HG02610 (cell line): ENCODE measurements around the gene TP53I13.
A peak's percentile ranks its signal among the peaks of the same experiment; 100 is the strongest.

ENCODE experiments used
- ATAC-seq: cut with Tn5 transposase; IDR thresholded peaks from one replicate; pipeline ENCODE4 v1.9.1; 2021; ENCODE audit warnings: mild to moderate bottlenecking, moderate library complexity; ENCODE audit not compliant: unreplicated experiment

Gene TP53I13

DNA sequence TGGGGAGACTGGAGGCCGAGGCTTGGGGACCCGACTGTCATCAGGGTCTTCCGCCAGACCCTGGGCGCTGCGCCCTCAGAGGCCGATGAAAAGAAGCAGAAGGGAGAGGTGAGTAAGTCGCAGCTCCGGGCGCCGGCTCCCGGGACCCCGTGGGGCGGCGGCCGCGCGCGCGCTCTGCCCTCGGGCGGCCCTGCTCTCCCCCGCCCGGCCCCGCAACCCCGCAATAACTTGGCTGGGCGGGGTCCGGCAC is 1.3 kb upstream of the TP53I13 start:
- ATAC-seq, result no peak

DNA sequence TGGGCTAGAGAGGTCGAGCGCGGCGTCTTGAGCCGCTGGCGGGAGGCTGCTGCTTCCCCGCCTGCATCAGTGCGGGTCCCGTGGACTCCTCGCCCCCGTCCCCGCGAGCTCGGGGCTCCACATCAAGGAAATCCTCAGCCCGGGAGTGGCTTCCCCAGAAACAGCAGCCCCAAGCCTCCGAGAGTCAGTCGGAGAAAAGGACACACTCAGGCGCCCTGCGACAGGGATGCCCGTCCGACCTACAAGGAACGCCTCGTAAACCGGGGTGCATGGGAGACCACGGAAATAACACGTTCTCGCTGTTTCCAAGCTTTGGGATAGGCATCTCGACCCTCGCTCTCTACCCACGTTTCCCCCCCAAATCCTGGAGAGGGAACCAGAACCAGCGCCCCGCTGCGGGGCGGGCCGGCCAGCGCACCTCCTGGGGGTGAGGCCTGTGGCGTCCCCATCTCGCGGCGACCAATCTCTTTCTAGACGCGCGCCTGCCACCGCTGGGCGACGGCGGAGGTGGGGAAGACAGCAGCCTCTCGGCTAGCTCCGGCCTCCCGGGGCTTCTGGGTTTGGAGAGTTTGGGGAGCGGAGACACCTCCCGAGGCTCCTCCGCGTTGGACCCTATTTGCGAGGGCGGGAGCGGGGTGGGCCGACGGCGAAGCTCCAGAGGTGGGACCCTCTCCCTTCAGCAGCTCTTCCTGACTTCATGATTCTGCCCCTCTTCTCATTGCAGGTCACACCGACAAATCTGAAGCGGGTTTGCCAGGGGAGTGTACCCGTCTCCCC is 759 bp upstream of the TP53I13 start:
- peak; percentile 31 for ATAC-seq

DNA sequence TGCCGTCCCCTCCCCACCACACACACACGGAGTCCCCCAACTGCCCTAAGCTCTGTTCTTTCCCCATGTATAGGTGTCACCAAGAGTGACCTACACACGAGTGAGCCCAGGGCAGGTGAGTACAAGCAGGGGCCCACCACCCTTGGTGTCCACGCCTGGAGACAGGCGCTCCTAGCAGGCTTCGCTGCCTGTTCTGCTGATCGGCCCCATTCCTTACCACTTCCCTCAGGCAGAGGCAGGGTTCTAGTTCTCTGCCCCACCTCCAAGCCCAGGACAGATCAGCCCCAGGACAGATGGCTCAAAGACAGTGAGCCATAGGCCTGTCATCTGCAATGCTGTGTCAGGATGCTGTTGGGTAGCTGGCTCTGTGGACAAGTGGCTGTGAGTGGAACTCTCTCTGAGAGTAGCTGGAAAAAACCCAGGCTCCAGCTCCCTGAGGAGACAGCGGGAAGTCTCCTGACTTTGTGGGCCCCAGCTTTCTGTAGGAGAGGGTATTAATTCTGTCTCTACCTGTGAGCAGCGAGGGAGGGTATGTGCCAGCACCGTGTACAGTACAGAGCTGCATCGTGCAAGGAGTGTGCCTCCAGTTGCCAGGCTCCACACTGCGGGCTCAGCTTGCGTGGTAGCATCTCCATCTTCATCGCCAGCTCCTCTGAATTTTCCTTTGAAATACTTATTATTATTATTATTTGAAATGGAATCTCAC is 897 bp downstream of the TP53I13 start:
- no peak for ATAC-seq

DNA sequence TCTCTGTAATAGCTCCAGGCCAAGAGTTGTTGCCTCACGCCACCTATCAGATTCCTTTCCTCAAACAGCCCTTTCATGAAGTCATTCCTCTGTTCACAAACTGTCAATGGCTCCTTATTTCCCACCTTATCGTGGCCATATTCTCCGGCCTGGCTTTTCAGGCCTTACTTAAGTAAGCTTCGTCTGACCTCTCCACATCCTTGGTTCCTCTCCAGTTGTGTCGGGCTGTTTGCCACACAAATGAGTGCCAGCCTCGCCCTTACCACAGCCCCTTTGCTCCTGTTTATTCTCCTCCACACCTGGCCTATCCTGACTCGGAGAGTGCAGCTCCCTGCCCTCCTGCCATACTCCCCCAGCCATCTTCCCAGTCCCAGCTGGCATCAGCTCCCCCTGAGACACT is 2.0 kb downstream of the TP53I13 start:
- ATAC-seq, result no peak

DNA sequence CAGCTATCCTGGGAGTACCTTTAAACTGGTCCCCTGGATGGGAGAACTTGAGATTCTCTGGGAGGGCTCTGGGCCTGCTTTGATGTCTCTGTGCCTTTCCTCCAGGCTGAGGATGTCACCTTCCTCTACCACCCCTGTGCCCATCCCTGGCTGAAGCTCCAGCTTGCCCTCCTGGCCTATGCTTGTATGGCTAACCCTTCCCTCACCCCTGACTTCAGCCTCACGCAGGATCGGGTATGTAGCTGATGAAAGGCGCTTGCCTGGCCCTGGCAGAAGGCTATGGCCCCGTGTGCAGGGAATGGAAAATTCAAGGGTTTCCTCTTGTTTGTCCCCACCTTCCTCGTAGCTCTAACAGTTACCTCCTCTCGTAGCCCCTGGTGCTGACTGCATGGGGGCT is 3.0 kb downstream of the TP53I13 start:
- no peak for ATAC-seq

DNA sequence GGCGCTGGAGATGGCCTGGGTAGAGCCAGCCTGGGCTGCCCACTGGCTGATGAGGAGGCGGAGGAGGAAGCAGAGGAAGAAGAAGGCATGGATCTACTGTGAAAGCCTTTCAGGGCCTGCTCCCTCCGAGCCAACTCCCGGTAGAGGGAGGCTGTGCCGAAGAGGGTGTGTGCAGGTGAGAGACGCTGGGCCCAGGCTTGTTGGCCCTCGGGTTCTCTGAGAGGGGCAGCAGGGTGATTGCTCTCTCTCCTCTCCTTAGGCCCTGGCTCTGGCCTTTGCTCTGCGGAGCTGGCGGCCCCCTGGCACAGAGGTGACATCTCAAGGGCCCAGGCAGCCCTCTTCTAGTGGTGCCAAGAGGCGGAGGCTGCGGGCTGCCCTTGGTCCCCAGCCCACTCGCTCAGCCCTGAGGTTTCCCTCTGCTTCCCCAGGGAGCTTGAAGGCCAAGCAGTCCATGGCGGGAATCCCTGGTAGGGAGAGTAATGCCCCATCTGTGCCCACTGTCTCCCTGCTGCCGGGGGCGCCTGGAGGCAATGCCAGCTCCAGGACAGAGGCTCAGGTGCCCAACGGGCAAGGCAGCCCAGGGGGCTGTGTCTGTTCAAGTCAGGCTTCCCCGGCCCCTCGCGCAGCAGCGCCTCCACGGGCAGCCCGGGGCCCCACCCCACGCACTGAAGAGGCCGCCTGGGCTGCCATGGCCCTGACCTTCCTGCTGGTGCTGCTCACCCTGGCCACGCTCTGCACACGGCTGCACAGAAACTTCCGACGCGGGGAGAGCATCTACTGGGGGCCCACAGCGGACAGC is 3.6 kb downstream of the TP53I13 start:
- no peak for ATAC-seq

DNA sequence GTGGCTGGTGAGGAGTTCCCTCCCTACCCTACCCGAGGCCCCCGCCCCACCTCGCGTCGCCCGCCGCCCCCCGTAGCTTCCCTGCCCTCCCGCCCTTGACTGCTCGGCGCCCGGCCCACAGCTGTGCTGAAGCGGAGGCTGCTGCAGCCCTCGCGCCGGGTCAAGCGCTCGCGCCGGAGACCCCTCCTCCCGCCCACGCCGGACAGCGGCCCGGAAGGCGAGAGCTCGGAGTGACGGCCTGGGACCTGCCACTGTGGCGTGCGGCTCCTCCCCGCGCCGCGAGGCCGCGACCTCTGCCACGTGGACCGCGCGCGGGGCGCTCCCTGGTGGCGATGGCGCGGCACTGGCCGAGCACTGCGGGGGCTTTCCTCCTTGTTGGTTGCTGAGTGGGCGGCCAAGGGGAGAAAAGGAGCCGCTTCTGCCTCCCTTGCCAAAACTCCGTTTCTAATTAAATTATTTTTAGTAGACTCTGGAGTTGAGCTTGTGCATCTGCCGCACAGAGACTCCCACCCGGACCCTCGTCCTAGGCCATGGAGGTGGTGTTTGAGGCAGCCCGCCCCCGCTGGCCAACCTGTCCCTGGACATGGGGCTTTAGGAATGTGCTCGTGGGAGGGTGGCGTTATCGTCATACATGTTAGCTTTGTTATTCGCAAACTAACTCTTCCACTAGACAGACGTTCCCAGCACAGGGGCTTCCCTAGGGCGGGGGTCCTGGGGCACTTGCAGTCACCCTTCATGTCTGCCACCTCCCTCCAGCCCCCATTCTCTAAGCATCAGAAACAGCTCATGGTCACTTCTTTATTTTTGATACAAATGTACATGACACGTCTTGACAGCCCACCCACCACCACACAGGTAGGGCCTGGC is 4.4 kb downstream of the TP53I13 start:
- ATAC-seq, result no peak

DNA sequence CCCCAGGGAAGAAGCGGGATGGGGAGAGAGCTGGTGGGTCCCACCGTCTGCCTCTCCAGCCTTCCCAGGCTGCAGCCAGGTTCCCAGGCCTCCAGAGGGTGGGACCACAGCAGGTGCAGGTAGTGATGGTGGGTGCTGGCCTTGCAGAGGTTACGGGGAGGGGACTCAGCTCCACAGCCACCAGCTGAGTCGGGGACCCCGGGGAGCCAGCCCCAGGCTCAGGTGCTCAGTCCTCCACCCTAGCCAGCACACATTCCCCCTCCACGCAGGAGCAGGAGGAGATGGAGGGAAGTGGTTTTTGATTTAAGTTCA is 5.0 kb downstream of the TP53I13 start:
- no peak for ATAC-seq

DNA sequence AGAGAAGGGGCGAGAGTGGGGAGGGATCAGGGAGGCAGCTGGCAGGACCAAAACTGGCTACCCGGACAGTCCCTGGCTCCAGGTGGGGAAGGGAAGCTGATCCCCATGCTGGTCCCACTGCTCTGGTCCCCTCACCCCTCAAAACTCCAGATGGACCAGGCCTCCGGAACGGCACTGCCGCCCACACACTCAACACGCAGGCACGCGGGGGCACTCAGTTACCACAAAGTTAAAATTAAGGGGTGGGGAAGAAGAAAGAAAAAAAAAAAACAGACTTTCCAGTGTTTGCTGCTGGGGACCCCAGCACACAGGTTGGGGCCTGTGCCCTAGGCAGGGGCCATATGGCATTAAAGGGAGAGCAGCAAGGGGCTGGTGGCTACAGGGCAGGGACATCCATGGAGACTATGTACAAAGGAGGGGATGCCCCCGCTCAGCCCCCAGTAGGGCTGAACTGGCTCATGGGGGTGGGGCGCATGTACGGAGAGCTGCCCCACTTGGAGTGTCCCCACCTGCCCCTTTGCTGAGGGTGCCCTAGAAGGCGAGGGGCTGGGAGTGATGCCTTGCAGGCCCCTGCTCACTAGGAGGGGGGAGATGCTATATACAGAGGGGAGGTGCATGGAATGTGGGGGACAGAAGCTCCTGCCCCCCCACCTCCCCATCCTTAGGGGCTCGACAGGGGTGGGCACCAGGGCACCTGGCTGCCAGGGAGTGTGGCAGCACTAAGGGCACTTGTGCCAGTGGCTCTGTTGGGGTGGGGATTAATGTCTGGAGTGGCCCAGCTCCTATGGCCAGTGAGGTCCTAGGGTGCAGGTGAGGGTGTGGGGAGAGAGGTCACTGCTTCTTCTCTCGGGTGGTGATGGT is 5.6 kb downstream of the TP53I13 start:
- no peak for ATAC-seq

DNA sequence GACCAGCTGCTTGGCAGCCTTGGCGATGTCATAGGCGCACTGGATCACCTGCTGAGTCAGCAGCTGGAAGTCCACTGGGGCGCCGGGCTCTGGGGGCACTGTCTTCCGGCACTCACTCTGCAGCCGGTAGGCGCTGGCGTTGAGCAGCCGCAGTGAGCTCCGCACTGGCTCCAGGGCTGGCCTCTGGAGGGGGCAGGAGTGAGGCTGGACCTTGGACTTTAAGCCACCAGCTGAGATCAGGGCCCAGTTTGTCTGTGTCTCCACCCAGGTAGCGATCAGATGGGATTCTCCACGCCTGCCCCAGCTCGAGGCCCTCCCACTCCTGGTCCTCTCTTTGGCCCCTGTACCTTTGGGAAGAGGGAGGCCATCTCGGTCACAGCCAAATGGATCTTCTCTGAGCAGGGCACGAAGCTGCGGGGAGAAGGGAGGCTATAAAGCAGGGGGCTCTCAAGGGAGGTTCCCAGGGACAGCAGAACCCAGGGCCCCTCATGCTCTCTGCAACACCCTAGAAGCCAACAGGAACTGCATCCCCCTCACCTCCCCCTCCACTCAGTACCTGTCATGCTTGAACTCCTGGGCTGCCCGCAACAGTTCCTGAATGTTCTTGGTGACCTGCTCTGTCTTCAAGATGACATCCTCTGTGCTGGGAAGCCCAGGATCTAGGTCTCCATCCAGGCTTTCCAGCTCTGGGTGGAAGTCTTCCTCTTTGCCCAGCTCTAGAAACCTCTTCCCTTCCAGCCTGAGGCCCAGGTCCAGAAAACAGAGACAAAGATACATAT is 6.4 kb downstream of the TP53I13 start:
- no peak for ATAC-seq

DNA sequence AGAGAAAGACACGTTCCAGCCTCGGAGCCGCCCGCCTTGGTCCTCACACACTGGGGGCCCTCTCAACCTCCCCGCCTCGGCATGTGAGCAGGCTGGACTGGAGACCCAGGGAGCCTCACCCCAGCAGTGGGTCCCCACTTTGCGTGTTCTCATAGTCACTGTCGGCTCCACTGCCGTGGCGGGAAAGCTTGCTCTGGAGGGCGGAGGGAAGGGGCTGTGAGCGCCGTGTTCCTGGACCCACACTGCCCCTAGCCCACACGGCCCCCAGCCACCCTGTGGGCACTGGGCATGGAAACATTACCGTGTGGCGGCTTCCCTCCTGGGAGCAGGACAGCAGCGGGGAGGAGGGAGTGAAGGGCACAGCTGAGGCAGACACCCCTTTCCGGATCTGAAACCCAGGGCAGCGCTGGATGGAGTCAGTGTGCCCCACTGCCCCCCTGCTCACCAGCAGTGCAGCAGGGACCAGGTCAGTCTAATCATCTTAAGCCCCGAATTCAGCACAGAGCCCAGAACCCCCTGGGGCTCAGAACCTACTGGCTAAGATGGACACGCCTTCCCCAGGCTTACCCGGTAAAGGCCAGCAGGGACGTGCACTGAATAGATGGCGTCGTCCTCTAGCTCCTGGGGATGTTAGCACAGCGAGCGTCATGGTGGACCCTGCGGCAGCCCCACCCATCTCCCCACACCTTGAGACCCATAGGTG is 7.2 kb downstream of the TP53I13 start:
- ATAC-seq, result no peak

DNA sequence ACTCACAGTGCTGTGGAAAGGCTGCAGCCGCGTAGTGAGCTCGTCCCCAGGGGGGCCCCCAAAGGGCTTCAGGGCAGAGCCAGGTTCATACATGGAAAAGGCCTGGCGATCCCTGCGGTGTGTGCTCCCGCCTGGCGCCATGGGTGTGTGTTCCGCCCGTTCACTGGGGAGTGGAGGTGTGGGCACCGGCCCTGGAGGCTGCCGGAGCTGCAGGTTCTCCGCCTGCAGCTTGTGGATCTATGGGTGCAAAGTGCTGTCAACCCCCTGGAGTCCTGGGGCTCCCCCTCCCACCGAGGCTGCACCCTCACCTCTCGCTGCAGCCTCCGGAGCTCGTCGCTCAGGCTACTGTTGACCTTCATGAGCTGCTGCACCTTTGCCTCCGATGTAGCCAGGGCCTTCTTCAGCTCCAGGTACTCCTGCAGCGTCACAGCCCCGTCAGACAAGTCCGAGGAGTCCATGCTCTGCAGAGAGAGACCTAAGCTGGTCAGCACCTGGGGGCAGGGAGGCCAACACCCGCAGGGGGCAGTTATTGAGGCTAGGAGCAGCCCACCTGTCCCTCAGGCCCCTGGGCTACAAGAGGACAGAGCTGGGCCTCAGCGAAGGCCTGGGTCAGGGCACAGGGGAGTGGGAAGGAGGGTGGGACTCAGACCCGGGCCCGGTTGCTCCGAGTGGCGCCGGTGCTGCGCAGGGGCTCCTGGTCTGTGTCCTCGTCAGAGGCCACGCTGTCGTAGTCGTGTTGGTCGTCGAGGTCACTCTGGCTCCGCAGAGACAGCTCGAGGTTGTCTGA is 7.9 kb downstream of the TP53I13 start:
- ATAC-seq, result no peak

DNA sequence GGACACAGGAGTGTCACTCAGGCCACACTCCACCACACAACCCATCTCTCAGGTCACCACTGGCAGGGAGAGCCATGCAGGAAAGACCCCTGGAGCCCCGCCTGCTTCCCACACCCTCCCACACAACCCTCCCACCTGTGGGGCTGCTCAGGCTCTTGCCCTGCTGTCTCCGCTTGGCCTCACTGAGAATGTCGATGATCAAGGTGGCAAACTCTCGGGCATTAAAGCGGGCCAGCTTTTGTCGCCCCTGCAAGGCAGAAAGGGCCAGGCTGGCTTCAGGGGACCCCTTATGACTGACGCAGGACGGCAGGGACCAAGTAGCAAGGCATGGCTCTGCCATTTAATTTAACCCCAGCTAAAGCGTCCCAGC is 8.5 kb downstream of the TP53I13 start:
- ATAC-seq, result no peak

DNA sequence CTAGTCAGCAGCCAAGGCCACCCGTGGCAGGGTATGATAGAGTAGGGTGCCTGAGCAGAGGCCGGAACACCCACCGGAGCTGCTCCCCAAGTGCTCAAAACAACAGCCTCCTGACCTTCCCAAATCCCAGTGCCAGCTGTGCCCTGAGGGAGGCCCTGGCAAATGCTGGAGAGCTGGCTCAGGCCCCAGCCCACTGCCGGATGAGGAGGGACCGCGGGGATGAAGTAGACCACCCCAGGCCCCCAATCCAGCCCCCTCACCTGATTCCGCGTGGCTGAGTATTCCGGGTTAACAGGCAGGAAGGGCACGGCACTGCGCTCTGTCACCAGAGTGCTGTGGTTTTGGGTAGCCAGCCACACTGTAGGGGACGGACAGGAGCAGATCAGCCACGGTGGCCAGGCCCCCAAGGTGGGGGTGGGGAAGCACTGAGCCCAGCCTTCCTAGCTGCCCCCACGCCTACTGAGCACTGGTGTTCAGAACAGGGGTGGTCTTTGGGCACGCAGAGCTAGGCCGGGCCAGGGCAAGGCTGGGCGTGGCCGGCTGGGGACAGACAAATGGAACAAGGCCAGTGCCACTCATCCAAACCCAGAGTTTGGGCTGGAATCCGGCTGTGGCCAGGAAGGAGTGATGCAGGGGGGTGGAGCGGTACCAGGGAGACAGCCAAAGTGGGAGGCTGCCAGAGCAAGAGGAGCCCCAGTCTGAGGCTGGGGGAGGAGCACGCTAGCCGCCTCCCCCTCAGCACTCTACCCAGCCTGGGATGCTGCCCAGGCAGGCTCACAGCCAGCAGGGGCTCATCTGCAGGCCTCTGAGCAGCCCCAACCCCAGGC is 9.1 kb downstream of the TP53I13 start:
- no peak for ATAC-seq

DNA sequence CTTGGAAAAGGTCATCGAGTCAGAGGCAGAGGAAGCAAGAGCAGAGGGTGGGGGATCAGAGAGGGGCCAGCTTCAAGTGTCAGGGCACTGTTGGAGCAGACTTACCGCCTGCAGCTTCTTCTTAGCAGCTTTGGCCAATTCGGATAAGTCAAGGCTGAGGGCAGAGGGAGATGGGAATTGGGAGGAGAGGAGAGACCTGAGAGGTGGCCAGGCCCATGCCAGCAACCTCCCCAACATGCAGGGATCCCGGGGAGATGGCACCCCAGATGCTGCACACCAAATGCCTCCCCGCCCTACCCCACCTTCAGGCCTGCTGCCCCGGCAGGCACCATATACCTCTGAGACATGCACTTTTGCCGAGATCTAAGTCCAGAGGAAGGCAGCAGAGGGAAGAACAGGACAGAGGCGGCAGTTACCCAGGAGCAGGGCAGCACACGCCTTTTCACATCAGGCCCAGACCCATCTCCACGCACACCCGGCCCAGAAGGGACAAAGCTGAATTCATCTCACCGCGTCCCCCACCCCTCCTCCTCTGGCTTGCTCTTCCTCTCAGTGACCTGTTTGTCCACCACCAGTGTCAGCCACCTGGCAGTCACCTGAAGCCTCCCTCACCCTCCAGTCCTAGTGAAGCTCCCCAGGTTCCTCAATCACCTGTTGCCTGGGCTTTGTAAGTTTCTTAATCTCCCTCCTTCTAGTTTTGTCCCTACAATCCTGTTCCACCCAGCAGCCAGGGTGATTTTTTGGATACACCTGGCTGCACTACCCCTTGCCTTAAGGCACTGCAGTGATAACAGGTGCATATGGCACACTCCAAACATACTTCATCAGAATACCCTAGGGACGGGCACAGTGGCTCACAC is 10.4 kb downstream of the TP53I13 start:
- ATAC-seq, result no peak
